Effector memory CD4-positive, alpha-beta T cell (primary cell): Measurements from ENCODE around the gene HCRT.
A peak's percentile ranks its signal among the peaks of the same experiment; 100 is the strongest.

Experiments
- DNase-seq, 3 donors: peaks; one replicate each; pipeline ENCODE4 v3.0.0-alpha.2; 2020
- H3K27ac ChIP-seq: 2 replicates; pipeline ENCODE4 v1.7.0; 2013; ENCODE audit warnings: mild to moderate bottlenecking, low read length, moderate library complexity; ENCODE audit not compliant: insufficient read depth, poor library complexity, severe bottlenecking
- H3K27me3 ChIP-seq: replicated peaks from 2 replicates; pipeline ENCODE4 v1.7.0; 2013; ENCODE audit warnings: mild to moderate bottlenecking, low read length; ENCODE audit not compliant: insufficient read depth, control insufficient read depth, poor library complexity, severe bottlenecking
- H3K36me3 ChIP-seq: 2 replicates; pipeline ENCODE4 v1.7.0; 2013; ENCODE audit warnings: mild to moderate bottlenecking, low read length, moderate library complexity; ENCODE audit not compliant: control insufficient read depth, insufficient read depth
- H3K4me1 ChIP-seq: 2 replicates; pipeline ENCODE4 v1.7.0; 2013; ENCODE audit warnings: low read length, mild to moderate bottlenecking; ENCODE audit not compliant: control insufficient read depth, insufficient read depth, poor library complexity, severe bottlenecking
- H3K4me3 ChIP-seq: 2 replicates; pipeline ENCODE4 v1.7.0; 2013; ENCODE audit warnings: low read length, low read depth, mild to moderate bottlenecking; ENCODE audit not compliant: insufficient read depth, poor library complexity, severe bottlenecking
- H3K9me3 ChIP-seq: 2 replicates; pipeline ENCODE4 v1.7.0; 2013; ENCODE audit warnings: mild to moderate bottlenecking, low read length, moderate library complexity; ENCODE audit not compliant: control insufficient read depth

Gene HCRT

DNA sequence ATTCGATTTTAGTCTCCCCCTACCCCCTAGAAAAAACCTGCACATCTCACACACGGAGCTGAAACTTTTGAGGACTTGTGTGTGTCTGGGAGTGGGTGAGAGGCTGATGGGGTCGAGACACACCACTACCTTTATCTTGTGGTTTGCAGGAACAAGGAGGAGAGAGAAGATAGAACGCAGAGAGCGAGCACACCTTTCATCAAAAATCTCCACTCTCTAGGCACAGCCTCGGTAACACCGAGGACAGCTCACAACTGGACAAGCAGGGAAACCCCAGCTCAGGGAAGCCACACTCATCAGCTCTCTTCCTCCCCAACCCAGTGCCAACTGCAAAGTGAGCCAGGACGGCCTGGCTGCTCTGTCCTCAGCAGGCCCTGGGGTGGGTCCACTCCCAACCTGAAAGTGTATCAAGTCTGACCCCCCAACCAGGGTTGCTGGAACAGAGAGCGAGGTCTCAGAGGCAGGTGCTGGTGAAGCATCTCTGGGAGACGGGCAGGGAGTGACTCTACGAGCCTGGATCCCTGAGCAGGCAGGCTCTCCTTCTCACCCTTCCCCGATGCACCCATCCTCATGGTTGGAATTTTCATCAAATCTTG, 14.3 kb upstream of the HCRT start:
- Histone ChIP-seq H3K27ac (no peak overlapping the region), H3K36me3 (peaks cover 34% of the 10 kb centered on the region), H3K4me3 (no peak overlapping the region), H3K4me1 (no peaks in the 10 kb centered on the region), H3K27me3 (no peaks in the 10 kb centered on the region), H3K9me3 (no peaks in the 10 kb centered on the region)
- DNase-seq = no peak

DNA sequence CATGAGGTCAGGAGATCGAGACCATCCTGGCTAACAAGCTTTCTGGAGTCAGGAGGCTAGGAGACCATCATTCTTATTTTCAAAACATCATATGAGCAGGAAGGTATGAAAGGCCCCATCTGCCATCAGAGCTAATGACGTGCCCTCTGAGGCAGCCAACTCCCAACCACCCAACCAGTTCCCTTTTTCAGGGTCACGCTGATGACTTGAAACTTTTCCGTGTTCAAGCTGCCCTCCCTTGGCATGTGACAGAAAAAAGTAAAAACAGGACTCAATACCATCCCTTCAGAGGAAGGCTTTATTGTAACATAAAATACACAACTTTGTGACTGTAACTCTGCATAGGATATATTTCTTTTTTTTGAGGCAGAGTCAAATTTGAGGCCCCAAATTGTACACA, 13.6 kb upstream of the HCRT start:
- Histone ChIP-seq H3K4me1 (peaks cover 1% of the 10 kb centered on the region), H3K27me3 (no peaks in the 10 kb centered on the region), H3K27ac (no peak overlapping the region), H3K36me3 (peaks cover 28% of the 10 kb centered on the region), H3K4me3 (no peak overlapping the region), H3K9me3 (no peaks in the 10 kb centered on the region)
- no peak for DNase-seq

DNA sequence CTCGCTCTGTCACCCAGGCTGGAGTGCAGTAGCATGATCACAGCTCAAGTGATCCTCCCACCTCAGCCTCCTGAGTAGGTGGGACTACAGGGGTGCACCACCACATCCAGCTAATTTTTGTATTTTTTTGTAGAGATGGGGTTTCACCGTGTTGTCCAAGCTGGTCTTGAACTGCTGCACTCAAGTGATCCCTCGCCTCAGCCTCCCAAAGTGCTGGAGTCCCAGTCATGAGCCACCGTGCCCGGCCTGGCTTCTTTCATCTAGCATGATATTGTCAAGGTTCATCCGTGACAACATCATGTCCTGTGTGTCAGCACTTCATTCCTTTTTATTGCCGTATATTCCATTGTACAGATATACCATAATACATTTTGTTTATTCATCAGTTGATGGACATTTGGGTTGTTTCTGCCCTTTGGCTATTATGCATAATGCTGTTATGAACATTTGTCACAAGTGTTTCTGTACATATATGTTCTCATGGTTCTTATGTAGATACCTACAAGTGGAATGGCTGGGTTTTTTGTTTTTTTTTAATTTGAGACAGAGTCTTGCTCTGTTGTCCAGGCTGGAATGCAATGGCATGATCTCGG, 12.4 kb upstream of the HCRT start:
- H3K36me3 ChIP-seq = peaks cover 26% of the 10 kb centered on the region
- H3K27ac ChIP-seq = no peak overlapping the region
- no peaks in the 10 kb centered on the region for H3K9me3 ChIP-seq
- DNase-seq = no peak
- no peak overlapping the region for H3K4me3 ChIP-seq
- no peaks in the 10 kb centered on the region for H3K27me3 ChIP-seq
- peaks cover 10% of the 10 kb centered on the region for H3K4me1 ChIP-seq

DNA sequence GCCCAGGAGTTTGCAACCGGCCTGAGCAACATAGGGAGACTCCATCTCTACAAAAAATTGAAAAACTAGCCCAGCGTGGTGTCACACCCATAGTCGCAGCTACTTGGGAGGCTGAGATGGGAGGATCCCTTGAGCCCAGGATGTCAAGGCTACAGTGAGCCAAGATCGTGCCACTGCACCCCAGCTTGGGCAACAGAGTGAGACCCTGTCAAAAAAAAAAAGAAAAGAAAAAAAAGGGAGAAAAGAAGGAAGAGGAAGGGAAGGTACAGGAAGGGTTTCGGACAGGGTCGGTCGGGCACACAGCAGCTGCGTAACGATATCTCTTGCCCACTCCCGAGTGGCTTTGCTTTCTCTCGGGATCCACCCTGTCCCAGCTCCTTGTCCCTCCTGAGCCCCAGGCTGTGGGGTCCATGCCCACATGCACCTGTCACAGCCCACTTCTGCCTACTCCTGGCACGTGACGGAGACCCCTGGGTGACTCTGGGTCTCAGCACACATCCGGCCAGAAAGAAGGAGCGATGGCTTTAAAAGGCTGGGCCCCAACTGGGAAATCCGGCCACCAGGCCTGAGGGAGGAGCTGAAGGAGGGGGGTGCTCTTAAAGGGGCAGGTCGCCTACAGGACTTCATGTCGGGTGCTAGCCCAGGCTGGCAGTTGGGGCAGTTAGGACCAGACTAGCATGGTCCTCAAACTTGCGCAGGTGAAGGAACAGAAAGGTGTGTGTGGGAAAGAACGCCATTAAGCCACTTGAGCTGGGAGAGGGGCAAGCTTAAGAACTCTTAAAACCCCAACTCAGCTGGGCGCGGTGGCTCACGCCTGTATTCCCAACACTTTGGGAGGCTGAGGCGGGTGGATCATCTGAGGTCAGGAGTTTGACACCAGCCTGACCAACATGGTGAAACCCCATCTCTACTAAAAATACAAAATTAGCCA, 9.0 kb upstream of the HCRT start, which contains the start of gene GHDC:
Gene GHDC, minus strand, starts transcription at position 526 of the 931 bp plus-strand sequence. CDS start 913 bp downstream, outside the sequence.
- no peaks in the 10 kb centered on the region for H3K9me3 ChIP-seq
- H3K27ac ChIP-seq = peak within 1 kb of the TSS; percentile 71
- no peaks in the 10 kb centered on the region for H3K36me3 ChIP-seq
- DNase-seq = peak; percentile 57 to 73 (median 58)
- peak within 1 kb of the TSS; percentile 89 for H3K4me3 ChIP-seq
- H3K4me1 ChIP-seq = peaks cover 10% of the 10 kb centered on the region
- H3K27me3 ChIP-seq = no peaks in the 10 kb centered on the region

DNA sequence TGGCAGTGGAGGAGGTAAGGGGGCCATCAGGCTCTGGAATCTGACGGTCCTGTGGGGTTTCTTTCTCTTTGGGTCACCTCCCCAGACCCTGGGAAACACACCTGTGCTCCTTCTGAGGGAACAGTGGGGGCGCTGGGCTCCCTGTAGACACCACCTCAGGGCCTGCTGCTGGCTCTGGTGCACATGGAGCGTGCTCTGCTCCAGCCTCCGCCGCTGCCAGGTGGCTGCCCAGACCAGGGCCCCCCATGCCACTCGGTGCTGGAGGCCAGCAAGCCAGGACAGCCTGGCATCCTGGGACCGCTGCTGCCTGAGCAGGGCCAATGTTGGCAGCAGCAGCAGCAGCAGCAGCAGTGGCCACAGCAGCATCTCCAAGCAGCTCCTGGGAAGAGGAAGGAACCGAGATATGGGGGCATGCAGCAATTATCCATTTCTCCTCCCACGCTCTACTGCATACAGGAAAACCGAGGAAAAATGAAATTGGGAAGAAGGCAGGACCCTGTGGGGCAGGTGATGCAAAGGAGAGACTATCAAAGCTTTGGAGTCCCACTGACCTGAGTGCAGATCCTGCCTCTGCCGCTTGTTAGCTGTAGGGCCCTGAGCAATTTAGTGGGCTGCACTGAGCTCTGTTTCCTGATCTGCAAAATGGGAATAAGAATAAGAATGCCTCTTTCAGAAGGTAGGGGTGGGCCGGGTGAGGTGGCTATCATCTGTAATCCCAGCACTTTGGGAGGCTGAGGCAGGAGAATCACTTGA, 8.1 kb upstream of the HCRT start:
- no peaks in the 10 kb centered on the region for H3K36me3 ChIP-seq
- no peaks in the 10 kb centered on the region for H3K27me3 ChIP-seq
- peaks cover 10% of the 10 kb centered on the region for H3K4me1 ChIP-seq
- peak overlapping the region; percentile 89 for H3K4me3 ChIP-seq
- DNase-seq = no peak
- H3K27ac ChIP-seq = no peak overlapping the region
- H3K9me3 ChIP-seq = no peaks in the 10 kb centered on the region

DNA sequence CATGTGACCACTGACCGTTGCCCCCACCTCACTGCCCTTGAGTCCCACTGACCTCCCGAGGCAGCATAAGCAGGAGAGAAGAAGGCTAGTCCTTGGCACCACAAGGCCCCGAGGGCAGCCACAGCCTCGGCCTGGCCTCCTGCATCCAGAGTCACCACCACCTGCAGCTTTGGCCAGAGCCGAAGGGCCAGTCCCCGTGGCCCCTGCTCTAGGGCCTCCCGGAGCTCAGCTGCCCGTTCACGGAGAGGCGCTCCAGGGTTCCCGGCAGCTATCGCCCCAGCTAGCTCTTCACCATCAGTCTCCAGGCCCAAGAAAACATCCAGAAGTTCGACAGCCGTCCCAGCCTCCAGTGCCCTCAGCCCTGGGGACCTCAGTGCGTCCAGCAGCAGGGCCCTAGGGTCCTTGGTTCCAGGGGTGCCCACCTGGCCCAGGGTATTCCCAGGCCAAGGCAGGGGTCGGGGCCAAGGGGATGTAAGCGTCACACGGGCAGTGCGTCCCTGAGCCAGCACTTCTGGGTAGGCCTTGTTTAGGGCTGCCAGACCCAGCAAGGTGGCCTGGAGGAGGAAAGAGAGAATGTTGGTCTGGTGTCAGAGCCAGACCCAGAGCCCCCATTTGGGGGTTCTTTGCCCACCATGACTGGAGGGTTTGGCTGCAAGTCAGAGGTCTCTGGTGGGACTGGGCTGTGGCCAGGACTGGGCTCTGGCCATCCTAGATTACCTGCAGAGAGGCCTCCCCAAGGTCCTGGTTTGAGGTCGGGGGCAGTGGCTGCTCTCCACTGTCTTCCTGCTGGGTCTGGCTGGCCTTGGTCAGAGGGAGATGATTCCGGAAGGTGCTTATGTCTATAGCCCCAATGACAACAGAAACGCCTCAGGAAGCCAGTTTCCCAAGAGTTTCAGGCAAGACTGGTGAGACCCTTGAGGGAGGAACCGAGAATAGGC, 7.2 kb upstream of the HCRT start:
- Histone ChIP-seq H3K4me3 (no peak overlapping the region), H3K27ac (no peak overlapping the region)

DNA sequence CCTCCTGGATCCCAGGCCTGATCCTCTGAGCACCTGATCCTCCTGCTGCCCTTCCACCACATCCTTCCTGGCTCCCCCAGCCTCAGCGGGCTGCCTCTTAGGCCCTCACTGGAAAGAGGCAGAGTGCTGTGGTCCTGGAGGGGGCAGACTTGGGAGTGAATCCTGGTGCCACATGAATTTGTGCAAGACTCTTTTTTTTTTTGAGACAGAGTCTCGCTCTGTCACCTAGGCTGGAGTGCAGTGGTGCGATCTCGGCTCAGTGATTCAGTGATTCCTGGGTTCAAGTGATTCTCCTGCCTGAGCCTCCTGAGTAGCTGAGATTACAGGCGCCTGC, 6.0 kb upstream of the HCRT start:
- H3K27ac ChIP-seq = no peak overlapping the region
- no peak for DNase-seq
- H3K27me3 ChIP-seq = no peaks in the 10 kb centered on the region
- peaks cover 10% of the 10 kb centered on the region for H3K4me1 ChIP-seq
- H3K36me3 ChIP-seq = no peaks in the 10 kb centered on the region
- no peaks in the 10 kb centered on the region for H3K9me3 ChIP-seq
- H3K4me3 ChIP-seq = no peak overlapping the region

More for the DNA sequence above, 7.2 kb upstream of the HCRT start:
- H3K36me3 ChIP-seq = no peaks in the 10 kb centered on the region
- H3K4me1 ChIP-seq = peaks cover 10% of the 10 kb centered on the region
- DNase-seq = no peak
- no peaks in the 10 kb centered on the region for H3K27me3 ChIP-seq
- H3K9me3 ChIP-seq = no peaks in the 10 kb centered on the region

DNA sequence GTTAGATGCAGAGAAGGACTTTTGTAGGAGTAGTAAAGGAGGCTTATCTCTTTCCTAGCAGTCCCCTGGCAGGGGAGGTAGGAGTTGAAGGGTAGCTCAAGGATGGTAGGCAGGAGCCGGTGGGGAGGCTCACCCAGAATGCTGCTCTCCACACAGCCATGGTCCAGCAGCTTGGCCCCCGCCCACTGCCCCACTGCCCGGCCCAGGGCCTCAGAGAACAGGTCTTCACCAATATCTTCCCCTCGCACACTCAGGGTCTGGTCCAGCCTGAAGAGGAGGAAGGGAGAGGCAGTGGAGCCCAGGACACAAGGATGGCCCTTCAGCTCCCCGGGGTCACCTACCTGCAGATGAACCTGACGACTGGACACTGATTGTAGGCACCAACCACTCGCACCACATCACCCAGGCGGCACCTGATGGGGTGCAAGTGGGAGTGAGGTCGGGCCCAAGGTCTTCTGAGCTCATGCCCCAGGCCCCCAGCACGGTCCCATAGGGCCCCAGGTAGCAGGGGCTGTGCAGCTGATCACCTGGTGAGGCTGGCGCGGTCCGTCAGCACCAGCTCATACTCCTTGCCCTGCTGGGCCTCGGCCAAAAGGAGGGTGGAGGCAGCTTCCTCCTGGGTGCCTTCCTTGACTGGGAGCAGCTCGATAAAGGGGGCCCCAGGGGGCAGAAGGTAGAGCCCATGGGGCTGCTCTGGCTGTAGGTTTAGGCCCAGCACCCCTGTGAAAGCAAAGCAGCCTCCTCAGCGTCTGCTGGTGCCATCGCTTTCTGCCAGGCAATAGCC, 5.4 kb upstream of the HCRT start:
- DNase-seq = no peak
- Histone ChIP-seq H3K4me1 (peaks cover 10% of the 10 kb centered on the region), H3K9me3 (no peaks in the 10 kb centered on the region), H3K27me3 (no peaks in the 10 kb centered on the region), H3K27ac (no peak overlapping the region), H3K4me3 (no peak overlapping the region), H3K36me3 (no peaks in the 10 kb centered on the region)

DNA sequence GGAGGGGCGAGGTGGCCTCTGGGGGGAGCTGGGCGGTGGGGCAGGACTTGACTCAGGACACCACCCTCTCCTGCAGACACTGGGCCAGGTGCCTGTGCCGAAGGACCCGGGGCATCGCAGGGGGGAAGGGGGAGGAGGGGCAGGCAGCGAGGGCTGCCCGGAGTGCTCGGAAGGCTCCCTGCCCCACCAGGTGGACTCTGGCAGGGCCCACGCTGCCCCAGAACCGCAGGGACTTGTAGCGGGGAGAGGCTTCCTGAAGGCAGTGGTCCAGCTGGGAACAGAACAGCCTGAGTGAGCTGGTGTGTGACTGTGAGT, 4.4 kb upstream of the HCRT start:
- no peak for DNase-seq
- Histone ChIP-seq H3K27me3 (no peaks in the 10 kb centered on the region), H3K36me3 (no peaks in the 10 kb centered on the region), H3K27ac (no peak overlapping the region), H3K4me1 (peaks cover 13% of the 10 kb centered on the region), H3K9me3 (no peaks in the 10 kb centered on the region), H3K4me3 (no peak overlapping the region)
